HFFc6 (cell line): ENCODE results near the gene CLDN6. TPM values are rescaled to one million over a fixed set of nuclear protein-coding genes. Genes with fewer than 3 reads are reported as not detected.
A peak's percentile ranks its signal among the peaks of the same experiment; 100 is the strongest.

Experiments used
- DNase-seq: peaks from one replicate; pipeline ENCODE4 v3.0.0-alpha.2; 2018
- H3K27ac Mint-ChIP-seq: 2 replicates; pipeline ENCODE4 v1.8.0; 2020; ENCODE audit warnings: mild to moderate bottlenecking, mixed read lengths
- H3K27me3 Mint-ChIP-seq: 2 replicates; pipeline ENCODE4 v1.8.0; 2021; ENCODE audit warnings: mild to moderate bottlenecking, moderate library complexity, mixed read lengths; ENCODE audit not compliant: insufficient read depth
- H3K36me3 Mint-ChIP-seq: 2 replicates; pipeline ENCODE4 v1.8.0; 2021; ENCODE audit warnings: low read depth, mixed read lengths
- H3K4me1 Mint-ChIP-seq: 2 replicates; pipeline ENCODE4 v1.8.0; 2020; ENCODE audit warnings: low read depth, mixed read lengths
- H3K4me3 Mint-ChIP-seq: 2 replicates; pipeline ENCODE4 v1.8.0; 2020; ENCODE audit warnings: mild to moderate bottlenecking, moderate library complexity, mixed read lengths
- H3K9me3 Mint-ChIP-seq: 2 replicates; pipeline ENCODE4 v1.8.0; 2020; ENCODE audit warnings: mild to moderate bottlenecking, mixed read lengths
- CTCF ChIP-seq: fragments of 200-600 bp; sonication (generic); IDR thresholded peaks from 2 replicates; pipeline ENCODE4 v1.5.0; 2021; ENCODE audit warnings: antibody characterized with exemption, mild to moderate bottlenecking
- total RNA-seq, 6 experiments: library from RNA; stranded (reverse); fragmentation: NEBNext Ultra II Directional; extraction: Animal tissue kit (Norgen Biotek cat#: 25700); gene quantifications; 2 replicates in 1 of 6; 3 replicates in 5 of 6; pipeline ENCODE4 v1.2.3, GENCODE V29; 2021

Gene CLDN6
- total RNA-seq, 6 experiments from 2014 or later, result 0.21 TPM; not detected in 5

GRCh38 chr16:3022684-3023414 is 4.9 kb upstream of the CLDN6 start:
- no peak for TF ChIP-seq CTCF
- peaks cover 33% of the 10 kb centered on the region for H3K4me1 Mint-ChIP-seq
- H3K9me3 Mint-ChIP-seq, result peaks cover 11% of the 10 kb centered on the region
- H3K4me3 Mint-ChIP-seq, result peak overlapping the region; percentile 99
- peaks cover 45% of the 10 kb centered on the region for H3K36me3 Mint-ChIP-seq
- DNase-seq, result peak; percentile 17
- H3K27me3 Mint-ChIP-seq, result peaks cover 49% of the 10 kb centered on the region
- peak overlapping the region; percentile 98 for H3K27ac Mint-ChIP-seq

- Mint-ChIP-seq H3K4me3 (peak overlapping the region; percentile 99), H3K27ac (peak overlapping the region; percentile 98), H3K4me1 (peaks cover 33% of the 10 kb centered on the region), H3K27me3 (peaks cover 49% of the 10 kb centered on the region), H3K9me3 (peaks cover 11% of the 10 kb centered on the region), H3K36me3 (peaks cover 45% of the 10 kb centered on the region)
- DNase-seq, result peak; percentile 95
- TF ChIP-seq CTCF, result no peak; the same call in 1 of the 2 replicates
Observed at GRCh38 chr16:3022208-3022683, 4.3 kb upstream of the CLDN6 start.

- Mint-ChIP-seq H3K4me3 (peak overlapping the region; percentile 99), H3K9me3 (peaks cover 11% of the 10 kb centered on the region), H3K27ac (peak overlapping the region; percentile 98), H3K4me1 (peaks cover 33% of the 10 kb centered on the region), H3K36me3 (peaks cover 42% of the 10 kb centered on the region), H3K27me3 (peaks cover 46% of the 10 kb centered on the region)
- DNase-seq, result peak; percentile 95
- TF ChIP-seq CTCF, result peak; percentile 66; the same call in 1 of the 2 replicates
Observed at GRCh38 chr16:3021449-3022207, 3.6 kb upstream of the CLDN6 start.

GRCh38 chr16:3020604-3021448 is 2.8 kb upstream of the CLDN6 start:
- peak; percentile 86 for DNase-seq
- Mint-ChIP-seq H3K4me3 (peak overlapping the region; percentile 99), H3K4me1 (peaks cover 33% of the 10 kb centered on the region), H3K27ac (peak overlapping the region; percentile 98), H3K36me3 (peaks cover 39% of the 10 kb centered on the region), H3K27me3 (peaks cover 40% of the 10 kb centered on the region), H3K9me3 (peaks cover 11% of the 10 kb centered on the region)
- TF ChIP-seq CTCF, result no peak

- peak; percentile 61 for DNase-seq
- Mint-ChIP-seq H3K9me3 (peaks cover 11% of the 10 kb centered on the region), H3K36me3 (peaks cover 35% of the 10 kb centered on the region), H3K4me3 (peak within 1 kb of the TSS; percentile 99), H3K4me1 (peaks cover 33% of the 10 kb centered on the region), H3K27ac (peak within 1 kb of the TSS; percentile 98), H3K27me3 (peaks cover 35% of the 10 kb centered on the region)
- no peak; the same call in 1 of the 2 replicates for TF ChIP-seq CTCF
Observed at GRCh38 chr16:3020247-3020603, 2.2 kb upstream of the CLDN6 start, which contains the start of gene TNFRSF12A. Gene TNFRSF12A, plus strand, starts transcription at chr16:3020368. Its CDS starts 30 bp downstream, at chr16:3020398.
